HG02678 (cell line): ENCODE measurements around the gene MTF1.

Experiments
- ATAC-seq: cut with Tn5 transposase; IDR thresholded peaks from one replicate; pipeline ENCODE4 v1.9.1; 2021; ENCODE audit warnings: mild to moderate bottlenecking, moderate library complexity; ENCODE audit not compliant: unreplicated experiment

MTF1 gene

GRCh38 chr1:37868466-37868865 is 9.1 kb upstream of the MTF1 start:
- no peak for ATAC-seq

GRCh38 chr1:37867784-37868183 is 8.4 kb upstream of the MTF1 start:
- no peak for ATAC-seq

GRCh38 chr1:37866491-37866890 is 7.1 kb upstream of the MTF1 start:
- no peak for ATAC-seq

GRCh38 chr1:37865348-37866120 is 6.1 kb upstream of the MTF1 start:
- ATAC-seq: no peak

- ATAC-seq: no peak
Measured at GRCh38 chr1:37862330-37862729, 2.9 kb upstream of the MTF1 start.

GRCh38 chr1:37861151-37861550 is 1.8 kb upstream of the MTF1 start:
- ATAC-seq: no peak

- no peak for ATAC-seq
Measured at GRCh38 chr1:37860346-37860666, 914 bp upstream of the MTF1 start.

GRCh38 chr1:37858931-37859506 is 373 bp downstream of the MTF1 start:
- ATAC-seq: peak; percentile 24

GRCh38 chr1:37854406-37854805 is 5.0 kb downstream of the MTF1 start:
- ATAC-seq: no peak

GRCh38 chr1:37853157-37853556 is 6.2 kb downstream of the MTF1 start:
- ATAC-seq: no peak

- no peak for ATAC-seq
Measured at GRCh38 chr1:37851782-37852210, 7.6 kb downstream of the MTF1 start.

- no peak for ATAC-seq
Measured at GRCh38 chr1:37851262-37851661, 8.1 kb downstream of the MTF1 start.

GRCh38 chr1:37850352-37850955 is 8.9 kb downstream of the MTF1 start:
- ATAC-seq: no peak

GRCh38 chr1:37849480-37849879 is 9.9 kb downstream of the MTF1 start:
- no peak for ATAC-seq

GRCh38 chr1:37846647-37847339 is 12.6 kb downstream of the MTF1 start:
- no peak for ATAC-seq

GRCh38 chr1:37845786-37846185 is 13.6 kb downstream of the MTF1 start:
- no peak for ATAC-seq

GRCh38 chr1:37845049-37845646 is 14.2 kb downstream of the MTF1 start:
- ATAC-seq: no peak

- no peak for ATAC-seq
Measured at GRCh38 chr1:37844536-37844935, 14.9 kb downstream of the MTF1 start.

GRCh38 chr1:37841652-37842051 is 17.7 kb downstream of the MTF1 start:
- ATAC-seq: no peak

GRCh38 chr1:37840711-37841110 is 18.7 kb downstream of the MTF1 start:
- no peak for ATAC-seq

GRCh38 chr1:37839676-37840075 is 19.7 kb downstream of the MTF1 start:
- ATAC-seq: no peak
